NT2/D1 (cell line): Measurements from ENCODE around the gene FCGR3A.
"Not testable (repeated sequence)": the region's sequence is repeated elsewhere in the genome, so short reads cannot be mapped to it uniquely, and the experiment has no call there.

Experiments used
- SUZ12 ChIP-seq: IDR thresholded peaks from 2 replicates; pipeline ENCODE4 v1.6.1; 2011; ENCODE audit not compliant: insufficient read length, insufficient read depth; ENCODE audit errors: extremely low read depth
- YY1 ChIP-seq: IDR thresholded peaks from 2 replicates; pipeline ENCODE4 v1.6.1; 2011; ENCODE audit not compliant: insufficient read length, insufficient read depth
- ZNF274 ChIP-seq: IDR thresholded peaks from 2 replicates; pipeline ENCODE4 v1.6.1; 2011; ENCODE audit warnings: mild to moderate bottlenecking, low read depth, low read length

DNA sequence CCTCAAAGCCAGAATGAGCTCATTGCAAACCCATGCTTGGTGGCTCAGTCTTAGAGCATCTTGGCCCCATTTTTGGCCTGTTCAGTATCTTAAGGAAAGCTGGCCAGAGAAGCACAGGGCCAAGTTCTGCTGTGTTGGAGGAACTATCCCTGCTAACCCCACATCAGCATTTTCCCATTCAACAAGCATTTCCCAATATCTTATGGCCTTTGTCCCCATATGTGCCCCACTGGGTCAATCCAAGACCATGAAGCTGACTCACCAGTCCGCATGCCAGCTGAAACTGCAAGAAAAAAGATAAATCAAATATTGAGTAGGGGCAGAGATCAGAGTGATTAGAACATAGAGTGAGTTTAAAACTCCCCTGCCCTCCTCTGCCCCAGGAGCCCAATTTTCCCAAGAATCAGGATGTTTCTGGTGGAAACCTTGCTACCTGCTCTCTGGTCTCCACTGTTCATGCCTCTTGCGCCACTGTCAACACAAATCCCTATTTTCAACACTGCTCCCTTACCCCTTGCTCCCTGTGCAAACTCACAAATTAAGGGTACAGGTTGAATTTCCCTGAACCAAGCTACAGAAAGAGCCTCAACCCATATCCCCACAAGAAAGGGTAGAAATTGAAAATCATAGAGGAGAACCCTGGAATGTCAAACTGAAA is 740 bp downstream of the FCGR3A start:
- not testable (repeated sequence) for TF ChIP-seq SUZ12, YY1, ZNF274
